ENCODE data around the gene ABCB11.

DNA sequence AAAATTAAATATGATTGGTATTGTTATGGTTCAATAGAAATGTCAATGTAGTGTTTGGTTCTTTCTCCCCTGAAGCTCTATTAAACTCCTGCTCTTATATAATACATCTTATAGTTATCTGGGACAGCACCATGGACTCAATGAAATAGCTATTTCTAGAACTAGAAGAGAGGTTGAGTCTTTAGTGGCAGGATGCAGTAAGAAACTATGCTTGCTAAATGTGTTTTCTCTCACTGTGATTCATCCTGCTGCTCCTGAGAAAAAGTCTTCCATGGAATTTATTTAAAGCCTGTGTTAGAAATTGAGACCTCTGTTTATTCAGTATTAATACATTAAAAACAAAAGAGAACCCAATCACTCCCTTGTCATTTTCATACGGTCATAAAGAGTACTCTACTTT lies 68.5 kb downstream of the ABCB11 start:
- TF ChIP-seq POLR2A (IDR thresholded peaks at IDR 0.05) = no peak
- TF ChIP-seq, protein P1, sequence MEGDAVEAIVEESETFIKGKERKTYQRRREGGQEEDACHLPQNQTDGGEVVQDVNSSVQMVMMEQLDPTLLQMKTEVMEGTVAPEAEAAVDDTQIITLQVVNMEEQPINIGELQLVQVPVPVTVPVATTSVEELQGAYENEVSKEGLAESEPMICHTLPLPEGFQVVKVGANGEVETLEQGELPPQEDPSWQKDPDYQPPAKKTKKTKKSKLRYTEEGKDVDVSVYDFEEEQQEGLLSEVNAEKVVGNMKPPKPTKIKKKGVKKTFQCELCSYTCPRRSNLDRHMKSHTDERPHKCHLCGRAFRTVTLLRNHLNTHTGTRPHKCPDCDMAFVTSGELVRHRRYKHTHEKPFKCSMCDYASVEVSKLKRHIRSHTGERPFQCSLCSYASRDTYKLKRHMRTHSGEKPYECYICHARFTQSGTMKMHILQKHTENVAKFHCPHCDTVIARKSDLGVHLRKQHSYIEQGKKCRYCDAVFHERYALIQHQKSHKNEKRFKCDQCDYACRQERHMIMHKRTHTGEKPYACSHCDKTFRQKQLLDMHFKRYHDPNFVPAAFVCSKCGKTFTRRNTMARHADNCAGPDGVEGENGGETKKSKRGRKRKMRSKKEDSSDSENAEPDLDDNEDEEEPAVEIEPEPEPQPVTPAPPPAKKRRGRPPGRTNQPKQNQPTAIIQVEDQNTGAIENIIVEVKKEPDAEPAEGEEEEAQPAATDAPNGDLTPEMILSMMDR (IDR thresholded peaks at IDR 0.05) = no peak

Data from vagina (tissue), 2 donors.